PFSK-1 (cell line): ENCODE measurements around the gene SLC22A3.

ENCODE experiments used
- FOXP2 ChIP-seq: optimal IDR thresholded peaks from 2 replicates; pipeline ENCODE3; 2011; ENCODE audit warnings: borderline replicate concordance, control low read depth, inconsistent platforms; ENCODE audit not compliant: insufficient read depth; ENCODE audit errors: extremely low read length, extremely low read depth
- POLR2AphosphoS5 ChIP-seq: IDR thresholded peaks from 2 replicates; pipeline ENCODE4 v1.6.1; 2012; ENCODE audit warnings: low read depth, mild to moderate bottlenecking, control low read depth, low read length, moderate library complexity
- SIN3A ChIP-seq: IDR thresholded peaks from 2 replicates; pipeline ENCODE4 v1.6.1; 2012; ENCODE audit warnings: mild to moderate bottlenecking, low read length, moderate library complexity, borderline replicate concordance; ENCODE audit not compliant: insufficient read depth
- TAF1 ChIP-seq: IDR thresholded peaks from 2 replicates; pipeline ENCODE4 v1.6.1; 2012; ENCODE audit warnings: low read length, control low read depth, borderline replicate concordance; ENCODE audit not compliant: insufficient read depth
- TF ChIP-seq, protein P1 (sequence below), 2 experiments: IDR thresholded peaks; 2 replicates each; pipeline versions ENCODE4 v1.6.1 to v1.8.0; 2011 to 2012; ENCODE audit warnings: low read depth in 2 of 2, low read length in 2 of 2, control low read depth in 1 of 2, inconsistent platforms in 1 of 2, mild to moderate bottlenecking in 1 of 2, moderate library complexity in 1 of 2; ENCODE audit not compliant: insufficient read depth in 1 of 2

DNA sequence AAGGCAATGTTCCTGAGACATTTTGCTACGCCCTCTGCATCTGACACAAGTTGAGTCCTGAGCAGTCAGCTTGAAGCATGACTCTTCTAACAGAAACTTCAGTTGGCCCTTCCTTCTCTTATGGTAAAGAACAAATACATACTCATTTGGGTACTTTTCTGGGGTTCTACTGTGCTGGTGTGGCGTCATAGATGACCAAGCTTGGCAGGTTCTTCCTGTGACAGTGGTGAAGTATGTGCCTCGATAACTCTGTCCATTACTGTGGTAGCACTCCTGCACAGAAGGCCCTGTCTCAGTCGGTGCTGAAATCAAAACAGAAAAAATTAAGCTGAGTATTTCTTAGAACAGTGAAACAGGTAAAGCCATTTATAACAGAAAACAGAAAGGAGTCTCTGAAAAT lies 152.5 kb downstream of the SLC22A3 start:
- TF ChIP-seq SIN3A (no peak), TAF1 (no peak), POLR2AphosphoS5 (no peak), FOXP2 (no peak)
- TF ChIP-seq, protein P1, sequence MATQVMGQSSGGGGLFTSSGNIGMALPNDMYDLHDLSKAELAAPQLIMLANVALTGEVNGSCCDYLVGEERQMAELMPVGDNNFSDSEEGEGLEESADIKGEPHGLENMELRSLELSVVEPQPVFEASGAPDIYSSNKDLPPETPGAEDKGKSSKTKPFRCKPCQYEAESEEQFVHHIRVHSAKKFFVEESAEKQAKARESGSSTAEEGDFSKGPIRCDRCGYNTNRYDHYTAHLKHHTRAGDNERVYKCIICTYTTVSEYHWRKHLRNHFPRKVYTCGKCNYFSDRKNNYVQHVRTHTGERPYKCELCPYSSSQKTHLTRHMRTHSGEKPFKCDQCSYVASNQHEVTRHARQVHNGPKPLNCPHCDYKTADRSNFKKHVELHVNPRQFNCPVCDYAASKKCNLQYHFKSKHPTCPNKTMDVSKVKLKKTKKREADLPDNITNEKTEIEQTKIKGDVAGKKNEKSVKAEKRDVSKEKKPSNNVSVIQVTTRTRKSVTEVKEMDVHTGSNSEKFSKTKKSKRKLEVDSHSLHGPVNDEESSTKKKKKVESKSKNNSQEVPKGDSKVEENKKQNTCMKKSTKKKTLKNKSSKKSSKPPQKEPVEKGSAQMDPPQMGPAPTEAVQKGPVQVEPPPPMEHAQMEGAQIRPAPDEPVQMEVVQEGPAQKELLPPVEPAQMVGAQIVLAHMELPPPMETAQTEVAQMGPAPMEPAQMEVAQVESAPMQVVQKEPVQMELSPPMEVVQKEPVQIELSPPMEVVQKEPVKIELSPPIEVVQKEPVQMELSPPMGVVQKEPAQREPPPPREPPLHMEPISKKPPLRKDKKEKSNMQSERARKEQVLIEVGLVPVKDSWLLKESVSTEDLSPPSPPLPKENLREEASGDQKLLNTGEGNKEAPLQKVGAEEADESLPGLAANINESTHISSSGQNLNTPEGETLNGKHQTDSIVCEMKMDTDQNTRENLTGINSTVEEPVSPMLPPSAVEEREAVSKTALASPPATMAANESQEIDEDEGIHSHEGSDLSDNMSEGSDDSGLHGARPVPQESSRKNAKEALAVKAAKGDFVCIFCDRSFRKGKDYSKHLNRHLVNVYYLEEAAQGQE (IDR thresholded peaks at IDR 0.05; ENCODE audit: insufficient read depth in 1 of 2, low read depth in 2 of 2, low read length in 2 of 2): no peak
